Globus pallidus (tissue), 1 donor: ENCODE data around the gene MT1F.
"Not testable (repeated sequence)": the region's sequence is repeated elsewhere in the genome, so short reads cannot be mapped to it uniquely, and the experiment has no call there.

Source experiments
- DNase-seq: peaks from one replicate; pipeline ENCODE4 v3.0.0-alpha.2; 2015; ENCODE audit warnings: low spot score

MT1F gene

GRCh38 chr16:56645311-56645710 is 12.4 kb upstream of the MT1F start:
- no peak for DNase-seq

- no peak for DNase-seq
Observed at GRCh38 chr16:56645838-56646237, 11.9 kb upstream of the MT1F start.

- no peak for DNase-seq
Observed at GRCh38 chr16:56647641-56648431, 9.9 kb upstream of the MT1F start.

GRCh38 chr16:56649271-56649670 is 8.5 kb upstream of the MT1F start:
- DNase-seq = no peak

- no peak for DNase-seq
Observed at GRCh38 chr16:56649820-56650219, 7.9 kb upstream of the MT1F start.

- DNase-seq = no peak
Observed at GRCh38 chr16:56651586-56651985, 6.2 kb upstream of the MT1F start, which contains the start of gene MT1B. TSS of gene MT1B (plus strand) at chr16:56651886. CDS start at chr16:56651954, 68 bp downstream.

- DNase-seq = no peak
Observed at GRCh38 chr16:56652600-56652999, 5.2 kb upstream of the MT1F start.

GRCh38 chr16:56653218-56653617 is 4.5 kb upstream of the MT1F start:
- no peak for DNase-seq

GRCh38 chr16:56658327-56658875 is 642 bp downstream of the MT1F start:
- DNase-seq = no peak

GRCh38 chr16:56662357-56663354 is 4.9 kb downstream of the MT1F start:
- no peak for DNase-seq

- no peak for DNase-seq
Observed at GRCh38 chr16:56664506-56664905, 6.7 kb downstream of the MT1F start.

GRCh38 chr16:56665286-56666261 is 7.8 kb downstream of the MT1F start:
- not testable (repeated sequence) for DNase-seq

GRCh38 chr16:56667581-56668571 is 10.1 kb downstream of the MT1F start, which contains the start of gene MT1G:
TSS of gene MT1G (minus strand) at chr16:56668065. CDS start at chr16:56667993, 72 bp downstream.
- no peak for DNase-seq

- DNase-seq = no peak
Observed at GRCh38 chr16:56669005-56669839, 11.5 kb downstream of the MT1F start, which contains the start of gene MT1H. TSS of gene MT1H (plus strand) at chr16:56669814. CDS start at chr16:56669885, 71 bp downstream.

GRCh38 chr16:56669840-56670619 is 12.3 kb downstream of the MT1F start:
- no peak for DNase-seq

- DNase-seq = no peak
Observed at GRCh38 chr16:56670620-56670934, 12.8 kb downstream of the MT1F start.

GRCh38 chr16:56671691-56672090 is 13.9 kb downstream of the MT1F start:
- DNase-seq = not testable (repeated sequence)

- not testable (repeated sequence) for DNase-seq
Observed at GRCh38 chr16:56672171-56672570, 14.4 kb downstream of the MT1F start.
